GM21529 (cell line): ENCODE results near the gene SCRN2.

Experiments
- ATAC-seq: cut with Tn5 transposase; IDR thresholded peaks from one replicate; pipeline ENCODE4 v1.9.1; 2021; ENCODE audit not compliant: unreplicated experiment

SCRN2 gene

DNA sequence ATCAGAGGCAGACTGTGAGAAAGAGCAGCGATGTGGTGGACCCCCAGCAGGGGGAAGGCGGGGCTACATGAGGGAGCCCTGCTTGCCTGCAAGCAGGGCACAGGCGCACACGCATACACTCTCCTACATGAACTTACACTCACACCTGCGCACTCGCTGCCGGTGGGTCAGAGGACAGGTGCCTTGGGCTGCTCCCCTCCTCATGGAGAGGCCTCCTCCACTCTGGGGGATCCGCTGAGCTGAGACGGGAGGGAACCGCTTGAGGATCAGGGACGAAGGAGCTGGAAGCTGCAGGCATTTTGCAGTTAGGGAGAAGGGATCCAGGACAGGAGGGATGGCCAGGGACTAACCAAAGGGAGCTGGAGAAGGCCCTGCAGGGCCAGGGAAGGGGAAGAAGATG is 33.7 kb downstream of the SCRN2 start:
- ATAC-seq = no peak

DNA sequence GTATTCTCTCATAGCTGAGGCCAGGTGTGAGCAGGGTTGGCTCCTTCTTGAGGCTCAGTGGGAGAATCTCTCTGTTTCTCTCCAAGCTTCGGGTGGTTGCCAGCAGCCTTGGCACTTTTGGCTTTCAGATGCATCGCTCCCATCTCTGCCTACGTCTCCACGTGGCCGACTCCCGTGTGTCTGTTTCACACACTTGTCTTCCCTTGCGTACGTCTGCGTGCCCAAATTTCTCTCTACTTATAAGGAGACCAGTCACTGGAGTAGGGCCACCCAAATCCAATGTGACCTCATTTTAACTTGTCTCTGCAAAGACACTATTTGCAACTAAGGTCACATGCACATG is 34.2 kb downstream of the SCRN2 start:
- ATAC-seq = no peak

DNA sequence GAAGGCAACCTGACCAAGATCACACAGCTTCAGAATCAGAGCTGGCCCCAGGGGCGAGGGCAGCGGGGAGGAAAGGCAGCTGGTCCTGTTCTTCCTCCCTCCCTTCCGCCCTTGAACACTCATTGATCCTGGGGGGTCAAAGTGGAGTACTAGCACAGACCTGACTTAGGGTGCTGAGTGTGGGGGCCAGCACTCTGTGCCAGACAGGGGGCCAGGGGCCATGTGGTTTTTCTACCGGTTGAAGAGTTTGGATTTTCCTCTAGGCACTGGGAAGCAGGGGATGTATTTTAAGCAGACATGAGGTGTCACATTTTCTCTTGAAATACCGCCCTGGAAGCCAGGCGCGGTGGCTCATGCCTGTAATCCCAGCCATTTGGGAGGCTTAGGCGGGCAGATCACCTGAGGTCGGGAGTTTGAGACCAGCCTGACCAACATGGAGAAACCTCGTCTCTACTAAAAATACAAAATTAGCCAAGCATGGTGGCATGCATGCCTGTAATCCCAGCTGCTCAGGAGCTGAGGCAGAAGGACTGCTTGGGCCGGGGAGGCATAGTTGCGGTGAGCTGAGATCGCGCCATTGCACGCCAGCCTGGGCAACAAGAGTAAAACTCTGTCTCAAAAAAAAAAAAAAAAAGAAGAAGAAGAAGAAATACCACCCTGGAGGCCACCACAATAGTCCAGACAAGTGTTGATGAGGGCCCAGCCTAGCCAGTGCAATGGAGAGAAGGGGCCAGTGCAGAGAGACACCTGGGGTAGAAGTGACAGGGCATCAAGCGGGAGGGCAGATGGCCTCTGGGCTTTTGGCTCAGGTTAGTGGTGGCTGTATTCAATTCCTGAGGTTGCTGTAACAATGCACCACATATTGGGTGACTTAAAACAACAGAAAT is 34.8 kb downstream of the SCRN2 start:
- ATAC-seq = no peak

DNA sequence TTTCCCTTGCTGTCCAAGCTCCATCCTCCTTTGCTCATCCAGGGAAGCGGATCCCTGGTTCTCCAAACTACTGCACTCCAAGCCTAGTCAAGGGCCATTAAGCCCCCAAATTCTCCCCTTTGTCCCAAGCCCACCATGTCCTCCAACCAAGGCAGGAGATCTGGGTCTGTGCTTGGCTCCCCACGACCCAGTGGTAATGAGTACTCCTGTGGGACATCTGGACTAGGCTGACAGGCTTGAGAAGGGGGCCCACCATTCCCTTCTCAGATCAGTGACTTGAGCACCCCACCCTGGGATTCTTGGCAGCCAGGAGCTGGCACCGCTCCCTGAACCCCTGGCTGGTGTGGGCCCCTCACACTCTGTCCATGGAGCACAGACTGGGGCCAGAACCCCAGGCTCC is 36.6 kb downstream of the SCRN2 start:
- no peak for ATAC-seq

DNA sequence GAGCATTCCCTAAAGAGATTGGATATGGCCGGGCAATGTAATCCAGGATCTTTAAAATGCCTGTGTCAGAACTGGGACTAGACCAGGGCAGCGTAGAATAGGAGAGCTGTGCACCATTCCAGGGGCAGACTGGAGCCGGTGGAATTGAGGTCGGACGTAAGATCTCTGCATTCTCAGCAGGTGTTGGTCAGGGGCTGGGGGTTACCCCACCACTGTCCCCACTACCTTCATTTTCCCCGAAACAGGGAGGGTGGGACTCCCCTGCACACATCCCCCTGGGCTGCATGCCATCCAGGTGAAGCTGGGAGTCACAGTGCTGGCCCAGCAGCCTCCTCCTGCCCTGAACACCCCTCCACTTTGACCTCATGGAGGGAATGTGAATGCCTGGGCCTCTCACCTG is 37.3 kb downstream of the SCRN2 start:
- ATAC-seq = no peak

DNA sequence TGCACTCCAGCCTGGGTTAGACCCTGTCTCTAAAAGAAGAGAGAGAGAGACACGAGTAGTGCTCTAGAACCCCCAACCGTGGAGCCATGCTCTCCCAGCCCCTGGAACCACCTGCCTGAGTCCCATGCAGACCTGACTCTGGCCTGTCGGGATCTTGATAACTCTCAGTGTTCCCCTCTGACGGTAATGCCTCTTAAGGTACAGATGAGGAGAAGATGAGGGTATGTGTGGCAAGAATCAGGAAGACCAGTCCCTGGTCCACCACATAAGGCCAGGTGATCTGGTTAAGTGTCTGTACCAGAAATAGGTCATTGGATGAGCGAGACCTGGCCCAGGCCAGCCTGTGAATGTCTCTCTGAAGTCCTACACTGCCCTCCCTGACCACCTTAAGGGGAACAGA is 37.9 kb downstream of the SCRN2 start:
- no peak for ATAC-seq

DNA sequence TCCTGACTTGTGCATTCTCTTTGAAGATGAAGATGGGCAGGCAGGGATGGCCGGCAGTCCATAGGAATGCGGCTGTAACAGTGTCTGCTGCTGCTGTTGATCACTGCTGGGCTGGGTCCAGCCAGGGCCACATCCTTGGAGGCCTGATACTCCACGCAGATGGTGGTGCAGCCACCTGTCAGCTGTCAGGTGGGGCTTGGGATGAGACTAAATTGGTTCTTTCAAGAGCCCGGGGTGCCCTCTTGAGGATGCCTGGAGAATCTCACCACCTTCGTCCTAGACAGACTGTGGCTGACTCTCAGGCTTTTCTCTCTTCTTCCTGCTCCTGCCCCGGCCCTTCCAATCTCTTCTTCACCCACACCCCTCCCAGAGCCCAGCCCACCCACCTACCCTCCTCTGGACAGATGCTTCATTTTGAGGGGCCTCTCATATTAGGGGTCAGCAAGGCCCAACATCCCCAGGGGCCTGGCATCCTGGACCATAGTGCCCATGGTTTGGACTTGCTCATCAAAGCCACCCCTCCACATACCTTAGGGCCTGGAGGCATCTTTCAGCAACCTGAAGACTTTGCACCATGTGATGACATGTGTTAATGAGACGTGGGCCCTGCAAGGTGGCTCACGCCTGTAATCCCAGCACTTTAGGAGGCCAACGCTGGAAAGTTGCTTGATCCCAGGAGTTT is 38.6 kb downstream of the SCRN2 start:
- no peak for ATAC-seq

DNA sequence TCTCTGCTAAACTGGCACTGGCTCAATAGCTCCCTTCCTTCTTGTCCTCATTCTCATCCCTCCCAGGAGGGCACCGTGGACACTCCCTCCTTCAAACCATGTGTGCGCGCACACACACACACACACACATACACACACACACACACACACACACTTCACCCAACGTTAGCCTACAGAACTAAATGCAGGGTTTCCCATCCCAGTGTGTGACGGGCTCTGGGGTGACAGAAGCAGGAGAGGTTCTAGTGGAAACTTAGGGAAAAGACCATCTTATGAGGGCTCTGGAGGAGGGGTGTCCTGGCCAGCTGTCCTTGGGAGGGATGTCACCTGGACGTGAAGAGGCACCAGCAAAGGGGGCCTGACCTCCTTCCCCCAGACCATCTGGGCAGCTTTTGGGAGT is 39.2 kb downstream of the SCRN2 start:
- no peak for ATAC-seq

DNA sequence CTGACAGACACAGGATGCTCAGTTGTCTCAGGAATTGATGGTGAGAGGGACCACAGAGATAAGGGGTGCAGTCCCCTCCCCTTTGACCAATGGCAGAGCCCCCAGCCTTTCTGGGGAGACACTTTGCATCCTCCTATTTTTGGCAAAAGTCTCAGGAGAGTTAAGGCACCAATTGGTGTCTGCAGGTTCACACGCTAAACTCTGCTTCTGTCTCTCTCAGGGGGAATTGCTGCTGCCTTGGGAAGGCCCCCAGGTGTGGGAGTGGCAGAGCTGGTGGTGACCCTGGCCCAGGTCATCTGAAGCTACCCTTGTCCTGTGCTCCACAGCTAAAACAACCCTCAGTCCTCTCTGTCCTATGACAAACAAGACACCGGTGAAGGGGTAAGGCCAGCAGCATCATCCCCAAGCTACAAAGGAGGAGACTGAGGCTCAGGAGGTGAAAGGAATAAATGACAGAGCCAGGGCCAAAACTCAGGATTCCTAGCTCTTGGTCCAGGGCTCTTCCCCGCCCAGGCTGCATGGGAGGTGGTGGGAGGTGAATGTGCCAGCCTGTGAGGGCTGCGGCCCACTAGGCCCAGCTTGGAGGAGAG is 39.8 kb downstream of the SCRN2 start:
- no peak for ATAC-seq

DNA sequence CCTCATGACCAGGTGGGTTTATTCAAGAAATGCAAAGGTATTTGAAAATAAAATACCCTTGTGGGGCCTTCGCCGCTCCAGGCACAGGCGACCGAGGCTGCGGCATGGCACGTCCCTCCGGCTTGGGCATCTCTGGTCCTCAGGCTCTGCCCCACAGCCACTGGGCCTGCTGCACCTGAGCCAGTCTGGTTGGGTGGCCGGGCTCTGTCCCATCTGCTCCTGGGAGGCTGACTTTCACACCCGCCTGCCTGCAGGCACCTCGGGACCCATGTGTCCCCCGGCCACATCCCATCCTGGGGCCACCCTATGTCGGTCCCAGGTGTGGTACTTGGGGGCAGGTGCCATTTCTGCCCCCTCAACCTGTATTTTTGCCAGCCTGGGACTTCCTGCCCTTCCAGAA is 40.4 kb downstream of the SCRN2 start:
- ATAC-seq = no peak

DNA sequence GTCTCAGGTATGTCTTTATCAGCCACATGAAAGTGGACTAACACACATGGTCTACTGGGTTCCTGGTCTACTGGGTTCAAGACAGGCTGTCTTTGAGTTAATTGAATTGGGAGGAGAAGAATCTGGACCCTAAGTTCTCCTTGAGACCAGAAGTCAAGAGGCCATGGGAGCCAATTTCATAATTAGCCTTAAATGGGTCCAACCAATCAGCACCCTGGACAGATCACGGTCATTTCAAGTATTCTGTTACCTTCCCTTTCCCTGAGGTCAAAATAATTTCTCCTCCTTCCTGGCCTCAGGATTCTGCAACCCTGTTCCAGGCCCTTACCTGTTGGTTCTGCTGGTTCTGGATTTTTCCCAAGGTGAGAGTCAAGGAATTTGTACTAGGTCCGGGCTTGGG is 43.3 kb downstream of the SCRN2 start:
- no peak for ATAC-seq

DNA sequence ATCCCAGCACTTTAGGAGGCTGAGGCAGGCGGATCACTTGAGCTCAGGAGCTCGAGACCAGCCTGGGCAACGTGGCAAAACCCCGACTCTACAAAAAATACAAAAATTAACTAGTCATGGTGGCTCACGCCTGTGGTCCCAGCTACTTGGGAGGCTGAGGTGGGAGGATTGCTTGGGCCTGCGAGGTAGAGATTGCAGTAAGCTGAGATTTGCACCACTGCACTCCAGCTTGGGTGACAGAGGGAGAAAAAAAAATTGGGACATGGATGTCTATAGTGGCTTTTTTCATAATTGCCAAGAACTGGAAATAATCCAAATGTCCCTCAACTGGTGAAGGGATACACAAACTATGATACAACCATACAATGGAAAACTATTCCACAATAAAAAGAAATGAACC is 48.1 kb downstream of the SCRN2 start:
- no peak for ATAC-seq

DNA sequence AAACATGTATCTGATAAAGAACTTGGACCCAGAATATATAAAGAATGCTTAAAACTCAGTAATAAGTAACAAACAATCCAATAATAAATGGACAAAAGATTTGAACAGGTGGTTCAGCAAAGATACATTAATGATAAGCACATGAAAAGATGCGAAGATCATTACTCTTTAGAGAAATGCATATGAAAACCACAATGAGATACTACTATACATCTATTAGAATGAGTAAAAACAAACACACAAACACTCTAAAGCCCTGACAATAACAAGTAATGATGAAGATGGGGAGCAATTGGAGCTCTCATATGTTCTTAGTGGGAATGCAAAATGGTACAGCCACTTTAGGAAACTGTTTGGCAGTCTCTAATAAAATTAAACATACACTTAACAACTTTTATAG is 48.6 kb downstream of the SCRN2 start:
- ATAC-seq = no peak

DNA sequence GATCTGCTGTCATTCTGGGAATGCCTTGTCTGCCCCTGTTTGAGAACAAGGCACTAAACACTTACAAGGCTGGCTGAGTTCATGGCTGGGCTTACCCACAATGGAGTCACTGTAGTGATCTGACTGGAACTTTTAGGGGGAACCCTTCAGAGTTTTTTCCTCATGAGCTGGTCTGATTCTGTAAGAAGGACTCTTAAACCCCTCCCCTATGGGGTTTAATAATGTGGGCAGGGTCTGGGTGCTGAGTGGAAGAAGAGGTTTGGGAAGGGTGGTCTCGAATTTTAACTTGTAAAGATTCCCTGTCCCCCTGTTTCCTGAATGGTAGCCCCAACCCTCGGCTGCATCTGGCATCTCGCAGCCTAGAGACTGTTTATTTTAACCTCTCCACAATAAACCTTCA is 50.0 kb downstream of the SCRN2 start:
- no peak for ATAC-seq

DNA sequence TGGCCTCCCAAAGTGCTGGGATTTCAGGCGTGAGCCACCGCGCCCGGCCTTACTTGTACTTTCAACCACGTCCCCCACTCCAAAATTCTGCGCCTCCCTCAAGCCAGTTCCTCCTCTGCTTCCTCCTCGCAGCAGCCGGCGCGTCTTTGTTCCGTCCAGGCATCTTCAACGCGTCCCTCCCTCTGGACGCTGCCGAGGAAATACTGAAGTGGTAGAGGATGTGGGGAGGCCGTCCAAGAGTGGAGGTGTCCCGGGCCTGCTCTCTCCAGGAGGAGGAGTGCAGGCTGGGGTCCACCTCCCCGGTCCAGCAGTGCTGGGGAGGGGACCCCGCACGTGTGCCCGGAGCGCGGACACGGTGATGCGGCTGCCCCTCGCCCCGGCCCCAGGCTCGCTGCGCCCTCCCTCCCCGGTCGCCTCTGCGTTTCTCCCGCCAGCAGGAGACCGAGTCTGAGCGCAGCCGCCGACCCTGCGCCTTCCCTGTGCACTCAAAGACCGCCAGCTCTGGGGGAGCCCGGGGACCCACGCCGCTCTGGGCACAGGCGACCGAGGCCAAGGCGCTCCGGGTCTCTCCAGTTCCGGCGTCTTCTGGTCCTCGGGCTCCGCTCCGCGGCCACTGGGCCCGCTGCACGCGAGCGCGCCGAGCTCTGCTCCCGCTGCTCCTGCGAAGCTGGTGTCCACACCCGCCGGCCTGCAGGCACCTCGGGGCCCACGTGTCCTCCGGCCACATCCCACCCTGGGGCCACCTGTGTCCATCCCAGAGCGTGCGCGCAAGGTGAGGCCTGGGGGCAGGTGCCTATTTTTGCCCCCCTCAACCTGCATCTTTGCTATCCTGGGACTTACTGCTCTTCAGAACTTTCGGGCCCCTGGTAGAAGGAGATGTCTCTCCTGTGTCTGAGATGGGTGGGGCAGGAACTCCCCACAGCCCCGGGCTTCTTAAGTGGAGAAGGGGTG is 51.2 kb downstream of the SCRN2 start:
- no peak for ATAC-seq
